Brain microvascular endothelial cell (primary cell): Measurements from ENCODE around the gene C16orf96.

Source experiments
- DNase-seq: peaks from one replicate; pipeline ENCODE4 v3.0.0-alpha.2; 2020
- H3K27ac ChIP-seq: fragments of 250-450 bp; sonication (Bioruptor Pico); 2 replicates; pipeline ENCODE4 v1.5.1; 2020; ENCODE audit warnings: mild to moderate bottlenecking, moderate library complexity
- H3K27me3 ChIP-seq: fragments of 250-450 bp; sonication (Bioruptor Pico); replicated peaks from 2 replicates; pipeline ENCODE4 v1.5.1; 2020; ENCODE audit warnings: mild to moderate bottlenecking
- H3K36me3 ChIP-seq: fragments of 250-450 bp; sonication (Bioruptor Pico); replicated peaks from 2 replicates; pipeline ENCODE4 v1.5.1; 2020; ENCODE audit warnings: mild to moderate bottlenecking
- H3K4me3 ChIP-seq: 2 replicates; pipeline ENCODE4 v1.5.1; 2011; ENCODE audit warnings: low read depth, mild to moderate bottlenecking, control low read depth, low read length, moderate library complexity
- CTCF ChIP-seq: IDR thresholded peaks from 2 replicates; pipeline ENCODE4 v1.5.1; 2011; ENCODE audit warnings: low read depth, mild to moderate bottlenecking, moderate library complexity, low read length, control low read depth, inconsistent platforms; ENCODE audit errors: missing control alignments
- in situ Hi-C: cut with HindIII; loops from 2 replicates; pipeline ENCODE4 v1.10.0; 2017; ENCODE audit warnings: low sequenced_read_pairs, low pct_ligation_motif_present

C16orf96 gene

GRCh38 chr16:4514606-4515005 lies 41.5 kb upstream of the C16orf96 start:
- H3K4me3 ChIP-seq: no peak overlapping the region
- no peak for DNase-seq
- H3K27me3 ChIP-seq: no peaks in the 10 kb centered on the region
- no peak for TF ChIP-seq CTCF
- no peak overlapping the region for H3K27ac ChIP-seq
- in situ Hi-C loops: no loop called here
- peaks cover 38% of the 10 kb centered on the region for H3K36me3 ChIP-seq

GRCh38 chr16:4515611-4516233 lies 40.4 kb upstream of the C16orf96 start:
- Histone ChIP-seq H3K4me3 (no peak overlapping the region), H3K27ac (no peak overlapping the region), H3K36me3 (peaks cover 34% of the 10 kb centered on the region), H3K27me3 (no peaks in the 10 kb centered on the region)
- in situ Hi-C loops: no loop called here
- TF ChIP-seq CTCF: no peak
- no peak for DNase-seq

- no peaks in the 10 kb centered on the region for H3K27me3 ChIP-seq
- peak; percentile 79 for TF ChIP-seq CTCF
- H3K27ac ChIP-seq: no peak overlapping the region
- DNase-seq: peak; percentile 37
- no peak overlapping the region for H3K4me3 ChIP-seq
- peaks cover 13% of the 10 kb centered on the region for H3K36me3 ChIP-seq
- in situ Hi-C loops: no loop called here
These were observed 38.1 kb upstream of the C16orf96 start for GRCh38 chr16:4517812-4518680.

GRCh38 chr16:4519274-4520058 lies 36.7 kb upstream of the C16orf96 start:
- Histone ChIP-seq H3K27me3 (no peaks in the 10 kb centered on the region), H3K36me3 (no peaks in the 10 kb centered on the region), H3K27ac (no peak overlapping the region), H3K4me3 (no peak overlapping the region)
- in situ Hi-C loops: no loop called here
- TF ChIP-seq CTCF: no peak
- no peak for DNase-seq

- no peak for TF ChIP-seq CTCF
- H3K36me3 ChIP-seq: no peaks in the 10 kb centered on the region
- no peak overlapping the region for H3K27ac ChIP-seq
- in situ Hi-C loops: no loop called here
- DNase-seq: no peak
- H3K4me3 ChIP-seq: no peak overlapping the region
- no peaks in the 10 kb centered on the region for H3K27me3 ChIP-seq
These were observed 35.2 kb upstream of the C16orf96 start for GRCh38 chr16:4520913-4521312.
